Thyroid gland (tissue), 4 donors: ENCODE results near the gene TRAIP. TPM values are rescaled to one million over a fixed set of nuclear protein-coding genes. Genes with fewer than 3 reads are reported as not detected.
"Not testable (repeated sequence)": the region's sequence is repeated elsewhere in the genome, so short reads cannot be mapped to it uniquely, and the experiment has no call there.

ENCODE experiments used
- DNase-seq, 2 donors: peaks; one replicate each; pipeline ENCODE4 v3.0.0-alpha.2; 2019
- H3K27ac ChIP-seq, 3 donors: fragments of 200-600 bp; sonication (generic); 1 replicate in 2 of 3; 2 replicates in 1 of 3; pipeline ENCODE4 v1.5.1; 2016 to 2019; ENCODE audit warnings: mild to moderate bottlenecking in 1 of 3, moderate library complexity in 1 of 3
- H3K27me3 ChIP-seq: fragments of 200-600 bp; sonication (generic); one replicate; pipeline ENCODE4 v1.5.1; 2019
- H3K36me3 ChIP-seq, 2 donors: fragments of 200-600 bp; sonication (generic); one replicate each; pipeline ENCODE4 v1.5.1; 2016 to 2019
- H3K4me1 ChIP-seq, 2 donors: fragments of 200-600 bp; sonication (generic); one replicate each; pipeline ENCODE4 v1.5.1; 2017 to 2019
- H3K4me3 ChIP-seq, 3 donors: fragments of 200-600 bp; sonication (generic); replicated peaks in 1 of 3; 1 replicate in 2 of 3; 2 replicates in 1 of 3; pipeline ENCODE4 v1.5.1; 2016; ENCODE audit warnings: mild to moderate bottlenecking in 1 of 3
- H3K9me3 ChIP-seq: fragments of 200-600 bp; sonication (generic); one replicate; pipeline ENCODE4 v1.5.1; 2017
- POLR2A ChIP-seq, 2 donors: fragments of 450-650 bp; IDR thresholded peaks; one replicate each; pipeline ENCODE4 v1.6.1; 2017; ENCODE audit warnings: antibody characterized with exemption in 2 of 2, mild to moderate bottlenecking in 2 of 2, moderate library complexity in 1 of 2
- WGBS, 2 donors: methylation state at CpG; one replicate each; pipeline ENCODE4 v1.1.5; 2017; 5-methylcytosine and 5-hydroxymethylcytosine counted together
- intact Hi-C: fragments of 100-400 bp; cut with DNase I; formaldehyde crosslinking; loops from one replicate; pipeline ENCODE4 v1.15.1; 2023
- total RNA-seq, 4 donors: library from RNA; depleted of rRNA; stranded (reverse); fragments of >200 nt; gene quantifications; one replicate each; pipeline ENCODE4 v1.2.3, GENCODE V29; 2016
- TF ChIP-seq, protein P1 (sequence below), 6 experiments: fragments of 200-600 bp in 3 of 6; fragments of 450-650 bp in 3 of 6; sonication (generic) in 3 of 6; IDR thresholded peaks; one replicate each; pipeline ENCODE4 v1.5.1; 2016 to 2019; ENCODE audit warnings: antibody characterized with exemption in 6 of 6, mild to moderate bottlenecking in 2 of 6, inconsistent platforms in 1 of 6, moderate library complexity in 1 of 6

Gene TRAIP
- total RNA-seq, 4 donors from 2014 or later, result 0.73 to 7.0 (median 3.3) TPM

DNA sequence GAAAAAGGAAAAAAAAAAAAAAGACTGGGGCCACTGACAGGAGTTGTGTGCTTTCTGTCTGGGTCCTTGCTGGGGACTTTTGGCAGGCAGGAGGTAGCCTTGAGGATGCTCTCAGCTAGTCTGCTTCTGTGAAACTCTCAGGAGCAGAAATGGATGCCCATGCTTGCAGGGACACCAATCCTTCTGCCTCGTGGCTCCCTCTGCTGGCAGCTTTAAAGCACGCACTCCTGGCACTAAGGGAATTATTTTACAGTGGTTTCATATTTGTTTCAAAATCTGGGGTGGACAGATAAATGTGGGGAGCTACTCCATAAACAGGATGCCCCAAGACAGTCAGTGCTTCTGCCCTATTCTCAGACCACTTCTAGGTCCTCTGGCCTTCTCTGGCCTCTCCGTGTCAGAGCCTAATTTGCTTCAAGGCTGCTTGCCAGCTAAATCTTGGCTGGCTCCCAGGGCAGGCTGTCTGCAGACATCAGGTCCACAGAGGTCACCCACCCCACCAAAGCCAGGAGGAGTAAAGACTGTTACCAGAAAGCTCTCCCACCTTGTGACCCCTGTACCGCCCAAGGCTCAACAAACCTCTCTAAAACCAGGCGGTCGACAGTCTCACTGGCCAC, 17.1 kb downstream of the TRAIP start:
- no peak overlapping the region for H3K4me3 ChIP-seq
- 43 to 48% methylated on average over 6 of the region's 6 CpGs for WGBS, 2 donors
- no peaks in the 10 kb centered on the region for H3K27me3 ChIP-seq
- H3K36me3 ChIP-seq, result no peaks in the 10 kb centered on the region
- no peak overlapping the region for H3K27ac ChIP-seq
- intact Hi-C loops, result no loop called here
- no peak for TF ChIP-seq POLR2A (IDR thresholded peaks at IDR 0.05)
- TF ChIP-seq, protein P1, sequence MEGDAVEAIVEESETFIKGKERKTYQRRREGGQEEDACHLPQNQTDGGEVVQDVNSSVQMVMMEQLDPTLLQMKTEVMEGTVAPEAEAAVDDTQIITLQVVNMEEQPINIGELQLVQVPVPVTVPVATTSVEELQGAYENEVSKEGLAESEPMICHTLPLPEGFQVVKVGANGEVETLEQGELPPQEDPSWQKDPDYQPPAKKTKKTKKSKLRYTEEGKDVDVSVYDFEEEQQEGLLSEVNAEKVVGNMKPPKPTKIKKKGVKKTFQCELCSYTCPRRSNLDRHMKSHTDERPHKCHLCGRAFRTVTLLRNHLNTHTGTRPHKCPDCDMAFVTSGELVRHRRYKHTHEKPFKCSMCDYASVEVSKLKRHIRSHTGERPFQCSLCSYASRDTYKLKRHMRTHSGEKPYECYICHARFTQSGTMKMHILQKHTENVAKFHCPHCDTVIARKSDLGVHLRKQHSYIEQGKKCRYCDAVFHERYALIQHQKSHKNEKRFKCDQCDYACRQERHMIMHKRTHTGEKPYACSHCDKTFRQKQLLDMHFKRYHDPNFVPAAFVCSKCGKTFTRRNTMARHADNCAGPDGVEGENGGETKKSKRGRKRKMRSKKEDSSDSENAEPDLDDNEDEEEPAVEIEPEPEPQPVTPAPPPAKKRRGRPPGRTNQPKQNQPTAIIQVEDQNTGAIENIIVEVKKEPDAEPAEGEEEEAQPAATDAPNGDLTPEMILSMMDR (IDR thresholded peaks at IDR 0.05), result peak; percentile 74 to 94 (median 86)
- H3K9me3 ChIP-seq, result no peaks in the 10 kb centered on the region
- peak; percentile 75 to 82 for DNase-seq
- H3K4me1 ChIP-seq, result peaks cover 6 to 15% of the 10 kb centered on the region in 2 donors

DNA sequence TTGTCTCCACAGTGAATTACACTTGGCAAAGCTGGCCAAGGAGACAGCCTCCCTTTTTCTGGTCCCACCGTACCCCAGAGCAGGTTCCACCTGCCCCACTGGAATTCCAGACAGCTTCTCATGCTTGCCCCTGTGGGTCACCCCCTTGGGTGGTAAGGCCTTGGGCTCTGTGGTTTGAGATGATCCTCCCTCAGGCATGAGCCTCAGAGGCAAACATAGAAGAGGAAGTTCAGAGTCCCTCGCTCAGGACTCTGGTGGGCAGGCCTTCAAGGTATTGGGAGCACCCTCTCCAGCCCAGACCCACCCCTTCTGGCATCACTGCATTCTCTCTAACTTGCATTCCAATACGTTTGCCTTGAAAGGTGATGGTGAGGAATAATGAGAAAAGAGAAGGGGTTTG, 25.0 kb downstream of the TRAIP start:
- intact Hi-C loops, result no loop called here
- no peaks in the 10 kb centered on the region for H3K9me3 ChIP-seq
- no peak overlapping the region for H3K27ac ChIP-seq
- WGBS, 2 donors, result 58 to 75% methylated on average over 3 of the region's 3 CpGs
- no peaks in the 10 kb centered on the region for H3K4me1 ChIP-seq
- H3K27me3 ChIP-seq, result no peaks in the 10 kb centered on the region
- no peaks in the 10 kb centered on the region for H3K36me3 ChIP-seq
- no peak for DNase-seq
- TF ChIP-seq POLR2A (IDR thresholded peaks at IDR 0.05), result no peak
- TF ChIP-seq, protein P1 (IDR thresholded peaks at IDR 0.05), result no peak
- no peak overlapping the region for H3K4me3 ChIP-seq

DNA sequence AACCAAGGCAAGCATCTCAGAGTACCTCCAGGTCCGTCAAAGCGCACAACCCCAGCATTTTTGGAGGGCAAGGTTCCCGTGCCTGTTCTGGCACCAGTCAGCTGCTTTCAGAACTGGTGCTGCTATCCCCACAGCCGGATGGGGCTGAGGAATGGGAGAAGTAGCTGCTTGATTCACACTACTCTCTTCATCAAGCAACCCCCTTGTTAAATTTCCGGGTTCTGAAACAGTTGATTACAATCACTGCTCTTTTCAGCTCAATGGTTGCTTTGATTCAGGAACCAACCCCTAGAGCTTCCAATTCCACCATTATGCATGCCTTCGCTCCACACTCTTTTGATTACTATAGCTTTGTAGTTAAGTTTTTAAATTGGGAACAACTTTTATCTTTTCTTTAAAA, 30.3 kb downstream of the TRAIP start:
- no peak for DNase-seq
- WGBS, 2 donors, result 88 to 89% methylated on average over 6 of the region's 6 CpGs
- Histone ChIP-seq H3K4me3 (no peak overlapping the region), H3K9me3 (no peaks in the 10 kb centered on the region), H3K36me3 (no peaks in the 10 kb centered on the region), H3K27me3 (no peaks in the 10 kb centered on the region), H3K4me1 (no peaks in the 10 kb centered on the region), H3K27ac (no peak overlapping the region)
- intact Hi-C loops, result no loop called here
- TF ChIP-seq, protein P1 (IDR thresholded peaks at IDR 0.05), result no peak
- TF ChIP-seq POLR2A (IDR thresholded peaks at IDR 0.05), result no peak

DNA sequence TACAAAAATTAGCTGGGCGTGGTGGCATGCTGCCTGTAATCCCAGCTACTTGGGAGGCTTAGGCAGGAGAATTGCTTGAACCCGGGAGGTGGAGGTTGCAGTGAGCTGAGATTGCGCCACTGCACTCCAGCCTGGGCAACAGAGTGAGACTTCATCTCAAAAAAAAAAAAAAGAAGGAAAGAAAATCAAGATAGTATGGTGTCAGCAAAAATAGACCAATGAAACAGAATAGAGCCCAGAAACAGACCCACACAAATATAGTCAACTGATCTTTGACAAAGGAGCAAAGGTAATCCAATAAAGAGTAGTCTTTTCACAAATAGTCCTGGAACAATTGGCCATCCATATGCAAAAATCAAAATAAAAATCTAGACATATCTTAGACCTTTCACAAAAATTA, 33.2 kb downstream of the TRAIP start:
- H3K4me3 ChIP-seq, intact Hi-C loops, H3K36me3 ChIP-seq, H3K27ac ChIP-seq, H3K4me1 ChIP-seq, H3K27me3 ChIP-seq, DNase-seq, H3K9me3 ChIP-seq: not testable (repeated sequence)
- 67 to 95% methylated on average over 3 of the region's 3 CpGs for WGBS, 2 donors

DNA sequence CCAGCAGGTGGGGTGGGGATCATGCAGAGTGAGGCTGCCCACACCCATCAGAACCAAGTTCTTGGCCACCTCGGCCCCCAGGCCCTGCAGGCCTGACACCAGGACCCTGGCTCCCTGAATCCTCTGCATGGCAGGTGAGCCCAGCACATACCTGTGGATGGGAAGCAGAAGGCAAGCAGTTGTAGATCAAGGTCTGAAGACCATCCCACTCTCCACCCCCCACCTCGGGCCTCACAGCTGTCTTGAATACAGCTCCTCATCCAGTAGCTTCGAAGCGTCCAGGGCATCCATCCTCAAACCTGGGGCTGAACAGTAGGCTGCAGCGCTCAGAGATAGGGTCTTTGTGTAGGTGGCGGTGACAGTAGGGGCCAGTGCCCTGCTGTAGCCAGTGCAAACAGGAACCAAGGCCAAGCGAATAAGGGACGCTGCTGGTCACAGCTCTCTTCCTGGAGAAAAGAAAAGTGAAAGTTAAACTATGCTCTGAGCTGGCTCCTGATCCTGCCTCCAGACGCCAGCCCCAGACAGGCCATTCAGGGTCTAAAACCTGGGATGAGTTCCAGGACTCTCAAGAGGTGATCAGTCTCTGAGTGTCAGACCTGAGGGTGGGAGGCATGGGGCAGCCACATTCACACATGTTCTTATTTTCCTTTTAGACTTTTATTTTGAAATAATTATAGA, 42.7 kb downstream of the TRAIP start, which contains the start of gene UBA7:
Gene UBA7, minus strand, starts transcription at position 457 of the 678 bp plus-strand sequence. Its CDS starts 166 bp downstream, at position 291.
- Histone ChIP-seq H3K4me1 (peaks cover 15 to 22% of the 10 kb centered on the region in 2 donors), H3K4me3 (peak within 1 kb of the TSS in 1 of 3 donors; percentile 33), H3K27me3 (no peaks in the 10 kb centered on the region), H3K9me3 (no peaks in the 10 kb centered on the region), H3K36me3 (peaks cover 6 to 17% of the 10 kb centered on the region in 2 donors), H3K27ac (peak within 1 kb of the TSS; percentile 74 to 92 (median 90))
- DNase-seq, result peak; percentile 80 to 84
- TF ChIP-seq POLR2A (IDR thresholded peaks at IDR 0.05), result no peak
- TF ChIP-seq, protein P1 (IDR thresholded peaks at IDR 0.05), result no peak
- WGBS, 2 donors, result 0 to 19% methylated on average over 3 to 9 of the region's 9 CpGs
- intact Hi-C loops, result no loop called here
